RPMI8226 (cell line): Measurements from ENCODE around the gene CHMP6.

ENCODE experiments used
- DNase-seq: peaks from one replicate; pipeline ENCODE4 v3.0.0-alpha.2; 2015

The CHMP6 gene

GRCh38 chr17:80956321-80957190, 35.1 kb upstream of the CHMP6 start:
- DNase-seq = no peak

GRCh38 chr17:80957461-80957941, 34.1 kb upstream of the CHMP6 start:
- DNase-seq = no peak

DNA sequence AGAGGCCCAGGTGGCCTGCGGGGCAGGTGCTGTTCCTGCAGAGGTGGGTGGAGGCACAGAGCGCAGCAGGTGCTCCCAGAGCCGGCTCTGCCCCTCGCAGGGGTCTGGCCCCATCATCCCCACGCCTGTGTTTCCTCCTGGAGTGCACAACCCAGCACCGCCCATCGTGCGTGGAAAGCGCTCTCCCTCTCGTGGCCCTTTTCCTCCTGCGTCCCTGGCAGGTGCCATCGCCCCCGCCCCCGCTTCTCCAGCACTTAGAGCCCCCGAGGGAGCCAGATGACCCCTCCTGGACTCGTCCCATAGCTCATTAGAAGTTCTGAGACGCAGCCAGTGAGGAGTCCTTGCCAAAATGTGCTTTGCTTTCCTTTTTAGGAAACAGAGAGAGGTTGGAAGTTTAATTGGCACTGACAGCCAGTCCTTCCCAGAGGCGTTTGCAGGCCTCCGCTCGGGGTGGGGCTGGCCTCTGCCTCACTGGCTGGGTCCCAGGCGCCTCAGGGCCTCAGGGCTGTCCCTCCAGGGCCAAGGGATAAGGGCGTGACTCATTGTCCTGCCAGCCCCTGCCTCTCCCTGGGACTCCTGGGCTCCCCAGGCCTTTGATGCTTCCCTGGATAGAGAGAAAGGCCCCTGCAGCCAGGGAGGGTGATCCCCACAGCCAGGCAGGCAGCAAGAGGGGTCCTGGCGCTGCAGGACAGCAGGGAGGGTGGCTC, 32.2 kb upstream of the CHMP6 start:
- DNase-seq = no peak

DNA sequence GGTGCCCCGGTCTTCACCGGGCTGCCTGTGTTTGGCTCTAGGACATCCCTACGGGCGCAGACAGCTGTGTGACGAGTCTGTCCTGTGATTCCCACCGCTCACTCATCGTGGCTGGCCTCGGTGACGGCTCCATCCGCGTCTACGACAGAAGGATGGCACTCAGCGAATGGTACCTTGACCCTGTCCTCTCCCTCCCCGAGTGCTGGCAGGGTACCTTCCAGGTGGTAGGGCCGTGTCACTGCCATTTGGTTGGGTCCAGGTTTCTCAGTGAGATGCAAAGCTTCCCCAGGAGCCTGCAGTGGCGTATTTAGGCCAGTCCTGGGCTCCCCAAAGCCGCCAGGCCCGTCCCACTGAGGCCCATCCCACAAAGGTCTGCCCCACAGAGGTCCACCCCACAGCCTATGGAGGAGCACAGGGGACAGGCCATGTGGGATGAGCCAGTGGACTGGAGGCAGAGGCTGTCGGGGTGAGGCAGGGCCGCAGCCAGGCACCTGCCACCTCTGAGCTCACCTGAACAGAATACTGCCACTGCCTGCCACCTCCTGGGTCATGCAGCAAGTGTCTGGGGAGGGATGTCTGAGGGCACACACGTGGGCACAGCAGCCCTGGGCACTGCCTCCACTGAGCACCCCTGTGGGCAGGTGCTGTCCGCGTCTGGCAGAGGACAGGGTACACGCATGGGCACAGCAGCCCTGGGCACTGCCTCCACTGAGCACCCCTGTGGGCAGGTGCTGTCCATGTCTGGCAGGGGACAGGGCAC, 31.4 kb upstream of the CHMP6 start:
- DNase-seq = no peak

- DNase-seq = no peak
Observed at GRCh38 chr17:80960797-80961452, 30.7 kb upstream of the CHMP6 start.

GRCh38 chr17:80961541-80962330, 29.9 kb upstream of the CHMP6 start:
- DNase-seq = no peak

DNA sequence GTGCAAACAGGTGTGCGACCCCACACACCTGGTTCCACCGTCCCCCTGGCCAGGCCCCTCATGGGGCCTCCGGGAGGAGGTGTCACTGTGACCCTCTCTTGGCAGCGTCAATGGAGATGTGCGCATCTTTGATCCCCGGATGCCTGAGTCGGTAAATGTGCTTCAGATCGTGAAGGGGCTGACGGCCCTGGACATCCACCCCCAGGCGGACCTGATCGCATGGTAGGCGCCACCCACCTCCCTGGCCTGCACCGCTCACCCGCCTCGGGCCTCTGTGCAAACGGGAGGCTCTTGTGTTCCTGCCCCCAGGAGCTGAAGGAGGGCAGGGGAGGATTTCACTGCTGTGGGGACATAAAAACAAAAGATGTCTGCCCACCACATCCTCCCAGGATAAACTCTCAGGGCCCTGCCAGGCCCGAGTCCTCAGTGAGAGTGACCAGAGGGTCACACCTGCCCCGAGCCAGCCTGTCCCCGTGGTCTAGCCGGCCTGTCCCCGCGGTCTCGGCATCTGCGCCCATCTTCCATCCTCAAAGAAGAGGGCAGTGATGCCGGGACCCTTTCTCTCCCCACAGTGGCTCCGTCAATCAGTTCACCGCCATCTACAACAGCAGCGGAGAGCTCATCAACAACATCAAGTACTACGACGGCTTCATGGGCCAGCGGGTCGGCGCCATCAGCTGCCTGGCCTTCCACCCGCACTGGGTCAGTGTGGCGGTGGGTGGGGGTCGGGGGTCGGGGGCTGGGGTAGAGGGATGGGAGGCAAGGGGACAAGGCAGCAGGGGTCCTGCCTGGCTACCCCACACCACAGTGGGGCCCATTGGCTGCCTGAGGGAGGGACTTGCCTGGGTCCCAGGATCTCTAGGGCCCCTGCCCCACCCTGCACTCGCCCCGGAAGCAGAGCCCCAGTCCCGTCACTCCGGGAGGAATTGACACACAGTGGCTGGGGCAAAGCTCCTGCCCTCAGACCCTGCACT, 29.0 kb upstream of the CHMP6 start:
- no peak for DNase-seq

GRCh38 chr17:80963812-80964543, 27.7 kb upstream of the CHMP6 start:
- DNase-seq = no peak

- DNase-seq = no peak
Observed at GRCh38 chr17:80964544-80964856, 27.1 kb upstream of the CHMP6 start.

- no peak for DNase-seq
Observed at GRCh38 chr17:80964859-80965580, 26.6 kb upstream of the CHMP6 start.

- no peak for DNase-seq
Observed at GRCh38 chr17:80965606-80966005, 26.0 kb upstream of the CHMP6 start.

- DNase-seq = no peak
Observed at GRCh38 chr17:80967404-80967872, 24.2 kb upstream of the CHMP6 start.

DNA sequence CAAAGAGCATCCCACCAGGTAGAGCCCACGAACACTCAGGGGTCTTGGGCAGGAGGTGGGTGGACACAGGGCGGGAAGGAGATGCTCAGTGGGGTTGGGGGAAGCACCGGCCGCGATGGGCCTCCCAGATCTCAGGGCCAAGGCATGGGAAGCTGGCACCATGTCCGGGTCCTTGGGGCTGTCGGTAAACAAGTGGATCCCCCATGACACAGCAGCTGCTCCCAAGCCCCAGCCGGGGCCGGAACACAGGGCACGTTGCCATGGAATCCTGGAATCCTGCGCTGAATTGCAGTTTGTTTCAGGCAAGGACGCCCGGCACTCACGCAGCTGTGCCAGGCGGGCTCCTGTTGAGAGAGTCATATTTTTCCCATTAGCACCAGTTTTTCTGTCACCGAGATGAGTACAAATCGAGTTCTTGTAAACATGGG, 23.0 kb upstream of the CHMP6 start:
- DNase-seq = no peak

DNA sequence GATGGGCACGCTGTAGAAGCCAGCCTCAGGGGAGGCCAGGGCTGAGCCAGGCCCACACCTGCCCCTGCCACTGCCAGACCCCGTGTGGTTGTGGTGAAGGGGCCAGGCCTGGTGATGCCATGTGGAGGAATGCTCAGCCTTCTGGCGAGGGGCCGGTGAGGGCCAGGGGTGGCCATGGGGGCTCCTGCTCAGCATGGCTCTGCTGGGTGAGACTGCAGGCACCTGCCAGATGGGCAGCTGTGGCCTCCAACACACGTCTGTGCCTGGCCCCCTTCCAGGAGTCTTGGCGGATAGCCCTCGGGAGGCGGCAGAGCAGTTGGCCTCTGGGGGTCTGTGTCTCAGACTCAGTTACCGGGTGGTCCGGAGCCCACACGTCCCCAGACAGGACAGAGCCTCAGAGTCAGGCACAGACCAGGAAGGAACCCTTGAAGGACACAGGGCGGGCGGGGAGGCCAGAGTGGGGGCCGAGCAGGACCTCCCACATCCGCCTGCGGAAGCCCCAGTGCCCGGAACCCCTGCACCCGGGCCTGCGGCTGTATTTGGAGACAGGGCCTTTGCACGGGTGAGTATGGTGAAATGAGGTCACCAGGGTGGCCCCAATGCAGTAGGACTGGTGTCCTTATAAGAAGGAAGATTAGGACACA, 22.5 kb upstream of the CHMP6 start:
- DNase-seq = no peak

DNA sequence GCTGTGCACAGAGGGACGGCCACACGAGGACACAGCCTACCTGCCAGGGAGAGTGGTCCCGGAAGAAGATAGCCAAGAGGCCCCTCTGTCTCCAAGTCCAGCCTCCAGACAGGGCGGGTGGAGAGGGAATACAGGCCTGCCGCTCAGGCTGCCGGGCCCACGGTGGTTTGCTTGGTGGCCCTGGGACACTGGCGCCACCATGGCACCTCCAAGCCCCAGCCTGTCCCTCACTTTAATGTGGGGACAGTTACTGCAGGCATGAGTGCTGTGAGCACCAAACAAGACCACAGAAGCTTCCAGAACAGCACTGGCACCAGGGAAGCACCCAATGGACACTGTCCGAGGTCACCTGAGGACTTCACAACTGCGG, 22.0 kb upstream of the CHMP6 start:
- DNase-seq = no peak

DNA sequence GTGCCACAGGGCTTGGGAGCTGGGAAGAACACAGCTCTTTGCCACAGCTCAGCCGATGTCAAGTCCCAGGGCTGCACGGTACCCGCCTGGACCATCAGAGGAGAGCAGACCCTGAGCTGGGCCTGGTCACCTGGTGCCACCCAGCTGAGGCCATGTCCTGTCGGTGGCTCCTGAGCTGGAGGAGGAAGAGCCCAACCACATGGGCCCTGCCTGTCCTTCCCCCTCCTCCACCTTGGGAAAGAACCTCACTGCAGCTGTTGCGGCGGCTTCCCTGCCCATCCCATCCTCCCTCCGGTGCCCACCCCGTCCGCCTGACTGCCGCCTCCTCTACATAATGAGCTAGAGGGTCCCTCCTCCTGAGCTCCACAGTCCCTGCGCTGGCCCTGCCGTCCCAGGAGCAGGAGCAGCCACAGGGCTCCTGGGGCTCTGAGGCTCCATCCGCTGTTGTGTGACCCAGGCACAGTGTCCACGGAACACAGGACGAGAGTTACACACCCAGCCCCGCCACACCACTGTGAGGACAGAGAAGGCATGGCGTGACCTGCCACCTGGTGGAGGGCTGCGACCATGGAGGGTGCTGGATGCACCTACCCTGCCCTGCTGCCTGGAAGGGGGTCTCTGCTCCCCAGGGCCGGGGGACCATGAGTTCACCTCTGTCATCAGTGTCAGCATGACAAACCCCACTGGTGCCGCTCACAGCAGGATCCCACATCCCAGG, 21.4 kb upstream of the CHMP6 start:
- peak; percentile 57 for DNase-seq

DNA sequence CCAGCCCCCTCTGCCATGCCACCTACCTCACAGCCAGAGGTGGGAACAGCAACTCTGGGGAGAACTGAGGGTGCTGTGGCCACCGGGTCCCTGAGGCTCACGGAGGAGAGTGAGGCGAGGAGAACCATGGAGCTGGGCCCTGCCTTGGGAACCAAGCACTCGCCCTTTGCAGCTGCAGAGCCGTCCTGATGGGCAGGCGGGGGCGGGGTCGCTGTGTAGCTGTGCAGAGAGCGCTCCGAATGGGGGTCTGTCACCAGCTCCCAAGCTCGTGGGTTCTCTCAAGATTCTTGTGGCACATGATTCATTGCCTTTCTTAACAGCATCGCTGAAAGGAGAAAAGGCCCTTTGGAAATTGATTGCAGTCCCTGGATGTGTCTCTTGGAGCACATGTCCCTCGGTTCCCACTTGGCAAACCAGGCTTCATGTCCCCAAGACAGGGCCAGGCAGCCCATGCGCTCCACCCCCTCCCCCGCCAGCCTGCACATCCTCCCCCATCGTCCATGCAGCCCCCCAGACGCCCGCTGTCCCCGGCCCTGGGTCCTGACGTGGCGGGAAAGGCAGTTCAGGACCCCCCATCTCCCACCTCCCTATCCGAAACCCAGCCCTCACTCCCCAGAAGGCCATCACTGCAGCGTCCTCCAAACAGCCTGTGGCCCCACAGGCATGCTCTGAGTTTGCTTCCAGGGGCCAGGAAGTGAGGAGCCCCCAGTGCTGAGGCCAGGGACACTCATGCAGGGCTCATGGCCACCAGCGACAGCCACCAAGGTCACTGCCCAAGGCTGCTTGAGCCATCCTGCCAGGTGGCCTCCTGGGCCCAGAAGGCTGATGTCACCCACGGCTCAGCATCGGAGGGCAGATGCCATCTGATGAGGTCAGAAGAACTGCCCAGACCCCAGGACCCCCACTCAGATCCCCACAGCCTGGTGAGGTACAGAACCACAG, 20.6 kb upstream of the CHMP6 start:
- DNase-seq = no peak
